ENCODE data around the gene DNAJB8.

DNA sequence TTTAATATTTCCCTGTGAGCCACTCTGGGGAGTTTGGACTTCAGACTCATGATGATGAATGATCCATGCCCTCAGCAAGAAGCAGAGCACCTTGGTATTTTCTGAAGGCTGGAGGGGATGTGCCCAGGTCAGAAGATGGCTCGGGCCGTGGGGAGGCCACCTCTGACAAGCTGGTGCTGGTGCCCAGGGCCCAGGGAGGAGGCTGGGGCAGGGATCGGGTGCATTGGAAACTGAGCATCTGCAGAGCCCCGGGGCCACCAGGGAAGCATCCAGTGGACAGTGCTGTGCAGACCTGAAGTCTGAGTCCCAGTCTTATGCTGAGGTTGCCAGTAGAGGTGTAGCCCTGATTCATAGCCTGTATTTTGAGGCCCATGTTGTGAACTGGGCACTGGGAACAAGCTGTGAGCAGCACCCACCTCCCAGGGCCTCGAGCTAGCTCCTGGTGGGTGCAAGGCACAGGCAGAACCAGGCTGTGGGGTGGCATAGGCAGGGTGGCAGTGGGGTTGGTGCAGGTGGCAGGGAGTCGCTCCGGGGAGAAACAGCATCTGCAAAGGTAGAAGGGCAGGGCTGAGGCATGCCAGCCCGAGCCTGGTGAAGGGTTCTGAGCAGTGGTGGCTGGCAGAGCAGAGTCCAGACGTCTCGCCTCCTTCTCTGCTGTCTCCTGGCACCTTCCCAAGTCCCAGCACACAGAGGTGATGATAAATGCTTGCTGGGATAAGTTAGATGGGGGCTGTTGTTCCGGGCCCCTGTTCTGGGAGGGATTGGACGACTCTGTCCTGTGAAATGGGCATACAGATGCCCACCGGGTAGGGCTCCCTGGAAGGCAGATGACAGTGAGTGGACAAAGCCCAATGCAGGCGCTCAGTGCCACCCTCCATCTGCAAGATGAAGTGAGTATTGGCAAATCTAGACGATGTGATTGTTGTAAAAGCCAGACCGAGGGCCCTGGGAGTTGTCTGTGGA, 10.6 kb downstream of the DNAJB8 start:
- TF ChIP-seq, protein P1, sequence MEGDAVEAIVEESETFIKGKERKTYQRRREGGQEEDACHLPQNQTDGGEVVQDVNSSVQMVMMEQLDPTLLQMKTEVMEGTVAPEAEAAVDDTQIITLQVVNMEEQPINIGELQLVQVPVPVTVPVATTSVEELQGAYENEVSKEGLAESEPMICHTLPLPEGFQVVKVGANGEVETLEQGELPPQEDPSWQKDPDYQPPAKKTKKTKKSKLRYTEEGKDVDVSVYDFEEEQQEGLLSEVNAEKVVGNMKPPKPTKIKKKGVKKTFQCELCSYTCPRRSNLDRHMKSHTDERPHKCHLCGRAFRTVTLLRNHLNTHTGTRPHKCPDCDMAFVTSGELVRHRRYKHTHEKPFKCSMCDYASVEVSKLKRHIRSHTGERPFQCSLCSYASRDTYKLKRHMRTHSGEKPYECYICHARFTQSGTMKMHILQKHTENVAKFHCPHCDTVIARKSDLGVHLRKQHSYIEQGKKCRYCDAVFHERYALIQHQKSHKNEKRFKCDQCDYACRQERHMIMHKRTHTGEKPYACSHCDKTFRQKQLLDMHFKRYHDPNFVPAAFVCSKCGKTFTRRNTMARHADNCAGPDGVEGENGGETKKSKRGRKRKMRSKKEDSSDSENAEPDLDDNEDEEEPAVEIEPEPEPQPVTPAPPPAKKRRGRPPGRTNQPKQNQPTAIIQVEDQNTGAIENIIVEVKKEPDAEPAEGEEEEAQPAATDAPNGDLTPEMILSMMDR (IDR thresholded peaks at IDR 0.05) = no peak
- TF ChIP-seq POLR2AphosphoS5 (IDR thresholded peaks at IDR 0.05) = no peak
